Ovary (tissue), 9 donors: Measurements from ENCODE around the gene RAP1GAP. TPM values are rescaled to one million over a fixed set of nuclear protein-coding genes. Genes with fewer than 3 reads are reported as not detected.

Experiments used
- DNase-seq, 5 donors: peaks; one replicate each; pipeline ENCODE4 v3.0.0-alpha.2; 2019 to 2020
- H3K27ac ChIP-seq, 2 donors: fragments of 200-600 bp; one replicate each; pipeline versions ENCODE4 v1.5.1 to v1.8.0; 2019 to 2022
- H3K27me3 ChIP-seq: fragments of 200-600 bp; one replicate; pipeline ENCODE4 v1.8.0; 2022
- H3K36me3 ChIP-seq: fragments of 200-600 bp; sonication (generic); one replicate; pipeline ENCODE4 v1.5.1; 2019
- H3K4me1 ChIP-seq: one replicate; pipeline ENCODE4 v1.8.1; 2013; ENCODE audit warnings: mild to moderate bottlenecking, moderate library complexity; ENCODE audit not compliant: insufficient read depth
- H3K4me3 ChIP-seq: fragments of 200-600 bp; sonication (generic); one replicate; pipeline ENCODE4 v1.5.1; 2017
- H3K9me3 ChIP-seq, 2 donors: fragments of 200-600 bp in 1 of 2; sonication (generic) in 1 of 2; one replicate each; pipeline versions ENCODE4 v1.5.1 to v1.8.1; 2013 to 2019; ENCODE audit warnings: mild to moderate bottlenecking in 1 of 2, moderate library complexity in 1 of 2
- EP300 ChIP-seq: sonication (generic); formaldehyde crosslinking; IDR thresholded peaks from one replicate; pipeline ENCODE4 v1.6.1; 2017; ENCODE audit warnings: antibody characterized with exemption
- POLR2A ChIP-seq: fragments of 450-650 bp; IDR thresholded peaks from one replicate; pipeline ENCODE4 v1.6.1; 2017; ENCODE audit warnings: antibody characterized with exemption, mild to moderate bottlenecking, moderate library complexity
- WGBS, 3 donors: extraction: QIAGEN DNeasy Blood & Tissue Kit in 1 of 3; methylation state at CpG; one replicate each; pipeline versions ENCODE4 v1.1.5 to v1.1.7; 2013 to 2017; 5-methylcytosine and 5-hydroxymethylcytosine counted together
- intact Hi-C, 4 donors: fragments of 100-400 bp; cut with DNase I; formaldehyde crosslinking; loops; one replicate each; pipeline versions ENCODE4 v1.11.0 to v1.15.1; 2022 to 2023
- polyA plus RNA-seq, 2 donors: library from polyadenylated mRNA; stranded (reverse); fragments of 200-250 nt in 1 of 2; fragments of 350-450 nt in 1 of 2; fragmentation: Illumina TruSeq in 1 of 2; extraction: RNeasy Lipid Tissue Mini Kit (QIAGEN cat#74804) in 1 of 2; gene quantifications; one replicate each; pipeline ENCODE4 v1.2.3, GENCODE V29; 2013 to 2014
- total RNA-seq, 7 donors: library from RNA; depleted of rRNA in 2 of 7; stranded (reverse); fragments of >200 nt in 2 of 7; fragmentation: NEBNext Ultra II Directional in 3 of 7; extraction: Animal tissue kit (Norgen Biotek cat#: 25700) in 3 of 7; gene quantifications; one replicate each; pipeline versions ENCODE4 v1.1.0 to v1.2.4, GENCODE V29; 2016 to 2023
- TF ChIP-seq, protein P1 (sequence below), 3 donors: fragments of 450-650 bp in 2 of 3; fragments of 200-600 bp in 1 of 3; IDR thresholded peaks; one replicate each; pipeline versions ENCODE4 v1.5.1 to v1.8.0; 2016 to 2022; ENCODE audit warnings: antibody characterized with exemption in 3 of 3, mild to moderate bottlenecking in 1 of 3
- donor health status: DM: no; HTN: no; CAD: no; lungs with moderate emphysema.
- donor health status: DM: no; HTN: no; CAD: no.
- donor health status: Bipolar disorder and iron deficiency.
- donor health status: DM: yes; HTN: yes; CAD: no.
- donor health status: DM: no; HTN: no; CAD: no.
- donor health status: DM: yes; HTN: yes; CAD: no.

Gene RAP1GAP
- total and polyA plus RNA-seq, 9 donors: 0.60 to 9.4 (median 2.8) TPM

DNA sequence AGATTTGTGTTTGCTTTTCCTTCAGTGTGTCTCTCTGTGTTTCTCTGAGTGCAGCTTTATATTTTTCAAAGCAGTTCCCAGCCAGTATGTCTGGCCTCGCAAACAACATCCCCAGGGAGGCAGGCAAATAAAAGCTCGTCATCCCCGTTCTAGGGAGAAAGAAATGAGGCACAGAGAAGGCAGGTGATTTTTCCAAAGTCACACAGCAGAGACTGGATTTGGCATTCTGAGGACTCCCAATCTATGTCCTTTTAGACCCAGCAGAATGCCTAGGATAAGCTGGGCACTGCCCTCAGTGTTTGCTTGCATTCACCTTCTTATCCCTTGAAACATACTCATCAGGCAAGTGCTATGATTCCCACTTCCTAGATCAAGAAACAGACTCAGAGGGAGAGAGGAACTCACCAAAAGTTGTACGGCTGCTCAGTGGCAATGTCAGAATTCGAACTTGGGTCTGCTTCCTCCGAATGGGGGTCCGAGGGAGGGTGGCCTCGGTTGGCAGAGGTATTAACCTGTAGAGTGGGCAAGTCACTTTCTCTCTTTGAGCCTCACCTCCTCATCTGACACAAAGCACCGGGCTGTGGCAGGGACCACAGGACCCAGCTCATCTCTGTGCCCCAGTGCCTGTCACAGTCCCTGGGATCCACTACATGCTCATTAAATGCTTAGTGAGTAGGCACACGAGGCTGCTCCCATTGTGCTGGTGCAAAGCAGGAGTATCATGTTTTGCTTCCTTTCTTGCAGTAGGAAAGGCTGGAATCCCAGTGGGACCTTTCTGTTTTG, 4.2 kb downstream of the RAP1GAP start:
- TF ChIP-seq POLR2A: no peak
- no peak for TF ChIP-seq EP300
- TF ChIP-seq, protein P1, sequence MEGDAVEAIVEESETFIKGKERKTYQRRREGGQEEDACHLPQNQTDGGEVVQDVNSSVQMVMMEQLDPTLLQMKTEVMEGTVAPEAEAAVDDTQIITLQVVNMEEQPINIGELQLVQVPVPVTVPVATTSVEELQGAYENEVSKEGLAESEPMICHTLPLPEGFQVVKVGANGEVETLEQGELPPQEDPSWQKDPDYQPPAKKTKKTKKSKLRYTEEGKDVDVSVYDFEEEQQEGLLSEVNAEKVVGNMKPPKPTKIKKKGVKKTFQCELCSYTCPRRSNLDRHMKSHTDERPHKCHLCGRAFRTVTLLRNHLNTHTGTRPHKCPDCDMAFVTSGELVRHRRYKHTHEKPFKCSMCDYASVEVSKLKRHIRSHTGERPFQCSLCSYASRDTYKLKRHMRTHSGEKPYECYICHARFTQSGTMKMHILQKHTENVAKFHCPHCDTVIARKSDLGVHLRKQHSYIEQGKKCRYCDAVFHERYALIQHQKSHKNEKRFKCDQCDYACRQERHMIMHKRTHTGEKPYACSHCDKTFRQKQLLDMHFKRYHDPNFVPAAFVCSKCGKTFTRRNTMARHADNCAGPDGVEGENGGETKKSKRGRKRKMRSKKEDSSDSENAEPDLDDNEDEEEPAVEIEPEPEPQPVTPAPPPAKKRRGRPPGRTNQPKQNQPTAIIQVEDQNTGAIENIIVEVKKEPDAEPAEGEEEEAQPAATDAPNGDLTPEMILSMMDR (IDR thresholded peaks at IDR 0.05): no peak
- H3K4me1 ChIP-seq: peaks cover 6% of the 10 kb centered on the region

DNA sequence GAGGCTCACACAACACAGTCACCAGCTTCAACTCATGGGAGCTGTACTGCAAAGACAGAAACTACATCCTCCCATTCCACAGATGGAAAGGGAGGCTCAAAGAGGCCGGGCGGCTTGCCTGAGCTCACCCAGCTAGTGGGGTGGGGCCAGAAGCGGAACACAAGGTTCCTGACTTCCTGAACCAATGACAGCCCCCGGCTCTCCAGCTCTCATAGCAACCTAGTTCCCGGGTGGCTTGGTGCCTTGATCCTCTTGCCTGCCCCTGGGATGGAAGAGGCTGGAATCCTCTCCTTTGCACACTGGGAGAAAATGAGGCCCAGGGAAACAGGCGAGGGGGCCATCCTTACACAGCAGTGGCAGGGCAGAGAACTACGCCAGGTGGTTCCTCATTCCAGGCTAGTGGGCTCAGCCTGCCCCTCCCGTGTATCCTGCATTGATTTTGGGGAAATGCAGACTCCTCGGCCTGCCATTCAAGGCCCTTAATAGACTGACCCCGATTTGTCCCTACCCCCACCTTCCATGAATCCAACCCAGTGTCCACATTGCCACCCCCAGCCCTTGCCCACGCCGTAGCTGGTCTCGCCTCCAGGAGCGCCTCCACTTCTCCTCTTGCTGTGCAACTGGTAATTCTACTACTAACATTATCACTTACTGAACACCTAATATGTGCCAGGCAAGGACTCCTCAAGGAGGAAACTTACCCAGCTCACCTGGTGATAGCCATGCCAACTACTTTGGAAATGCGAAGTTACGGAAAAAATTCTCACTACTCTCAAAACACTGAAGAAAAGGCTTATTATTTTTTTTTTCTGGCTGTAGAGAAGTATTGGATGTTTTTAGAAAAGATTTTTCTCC, 5.0 kb downstream of the RAP1GAP start:
- H3K27ac ChIP-seq: no peak overlapping the region

More for the DNA sequence above, 4.2 kb downstream of the RAP1GAP start:
- intact Hi-C loops: loop anchor here in 2 of 4 donors (5.0 to 10.0 kb wide), 3 partner anchors 290 to 430 kb away; no protein-coding TSS in a partner anchor
- no peaks in the 10 kb centered on the region for H3K9me3 ChIP-seq
- H3K27me3 ChIP-seq: no peaks in the 10 kb centered on the region
- H3K4me3 ChIP-seq: no peak overlapping the region
- H3K36me3 ChIP-seq: no peaks in the 10 kb centered on the region
- no peak overlapping the region for H3K27ac ChIP-seq
- 62 to 74% (median 64%) methylated on average over 10 of the region's 10 CpGs for WGBS, 3 donors
- DNase-seq: peak in 1 of 5 donors; percentile 2

DNA sequence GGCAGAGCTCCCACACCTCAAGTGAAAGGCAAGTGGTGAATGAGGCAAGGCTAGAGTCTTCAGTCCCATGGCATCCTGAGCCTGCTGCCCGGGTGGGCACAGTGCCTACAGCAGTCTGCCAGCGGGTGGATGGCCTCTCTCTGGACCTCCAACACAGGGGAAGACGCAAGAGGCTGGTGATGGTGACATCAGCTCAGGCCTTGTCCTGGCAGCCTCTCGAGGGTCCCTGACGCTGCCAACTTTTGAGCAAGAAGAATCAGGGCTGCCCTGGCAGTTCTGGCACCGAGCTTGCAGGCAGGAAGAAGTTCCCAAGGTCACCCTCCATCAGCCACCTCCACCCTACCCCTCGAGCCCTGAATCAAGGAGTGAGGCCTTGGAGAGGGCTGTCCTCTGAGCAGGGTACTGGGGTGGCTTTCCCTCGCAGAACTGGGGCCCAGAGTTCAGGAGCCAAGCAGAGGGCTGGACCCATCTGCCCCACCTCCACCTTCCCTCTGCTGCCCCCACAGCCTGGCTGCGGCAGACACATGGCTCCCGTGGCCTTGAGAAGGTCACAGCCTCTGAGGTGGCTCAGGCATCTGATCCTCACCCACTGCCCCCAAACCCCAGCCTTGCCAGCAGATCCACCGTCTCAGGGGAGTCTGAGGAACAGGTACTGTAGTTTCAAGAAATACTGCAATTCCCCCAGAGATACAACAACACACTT, 5.8 kb downstream of the RAP1GAP start:
- TF ChIP-seq, protein P1 (IDR thresholded peaks at IDR 0.05): no peak
- no peak for TF ChIP-seq POLR2A
- TF ChIP-seq EP300: no peak
- Histone ChIP-seq H3K27me3 (no peaks in the 10 kb centered on the region), H3K36me3 (no peaks in the 10 kb centered on the region), H3K27ac (no peak overlapping the region), H3K4me1 (no peaks in the 10 kb centered on the region), H3K9me3 (no peaks in the 10 kb centered on the region), H3K4me3 (no peak overlapping the region)
- WGBS, 3 donors: 44 to 52% (median 44%) methylated on average over 11 of the region's 11 CpGs
- peak in 2 of 5 donors; percentile 10 for DNase-seq
- intact Hi-C loops: loop anchor here in 1 of 4 donors (10.0 kb wide), 2 partner anchors 289 to 429 kb away; no protein-coding TSS in a partner anchor

More for the DNA sequence above, 5.0 kb downstream of the RAP1GAP start:
- TF ChIP-seq POLR2A (no peak), EP300 (no peak)
- TF ChIP-seq, protein P1 (IDR thresholded peaks at IDR 0.05): no peak
- Histone ChIP-seq H3K9me3 (no peaks in the 10 kb centered on the region), H3K27me3 (no peaks in the 10 kb centered on the region), H3K4me3 (no peak overlapping the region), H3K36me3 (no peaks in the 10 kb centered on the region), H3K4me1 (no peaks in the 10 kb centered on the region)
- WGBS, 3 donors: 67 to 71% (median 67%) methylated on average over 16 of the region's 16 CpGs
- DNase-seq: peak in 2 of 5 donors; percentile 1 to 9
- intact Hi-C loops: loop anchor here in 1 of 4 donors (10.0 kb wide), 2 partner anchors 289 to 429 kb away; no protein-coding TSS in a partner anchor
